NCI-H2227 (cell line): ENCODE data around the gene ZBTB16.
A peak's percentile ranks its signal among the peaks of the same experiment; 100 is the strongest.

ENCODE experiments used
- DNase-seq: peaks from one replicate; lab custom pipeline; 2025; ENCODE audit not compliant: unreplicated experiment; lab: John Stamatoyannopoulos, UW

The ZBTB16 gene

GRCh38 chr11:114164546-114164945 is 105.0 kb downstream of the ZBTB16 start:
- DNase-seq, result no peak

- no peak for DNase-seq
Measured at GRCh38 chr11:114165326-114166230, 106.1 kb downstream of the ZBTB16 start.

GRCh38 chr11:114166362-114166761 is 106.9 kb downstream of the ZBTB16 start:
- DNase-seq, result no peak

GRCh38 chr11:114166897-114167323 is 107.4 kb downstream of the ZBTB16 start:
- peak; percentile 27 for DNase-seq

- no peak for DNase-seq
Measured at GRCh38 chr11:114167355-114167754, 107.8 kb downstream of the ZBTB16 start.

- DNase-seq, result peak; percentile 13
Measured at GRCh38 chr11:114167771-114168448, 108.4 kb downstream of the ZBTB16 start.

- no peak for DNase-seq
Measured at GRCh38 chr11:114168691-114169090, 109.2 kb downstream of the ZBTB16 start.

GRCh38 chr11:114169321-114169749 is 109.8 kb downstream of the ZBTB16 start:
- DNase-seq, result no peak

- no peak for DNase-seq
Measured at GRCh38 chr11:114169821-114170220, 110.3 kb downstream of the ZBTB16 start.

- DNase-seq, result no peak
Measured at GRCh38 chr11:114170226-114170625, 110.7 kb downstream of the ZBTB16 start.

GRCh38 chr11:114171257-114172054 is 111.9 kb downstream of the ZBTB16 start:
- DNase-seq, result no peak

GRCh38 chr11:114172055-114172861 is 112.7 kb downstream of the ZBTB16 start:
- DNase-seq, result no peak

GRCh38 chr11:114172871-114173444 is 113.4 kb downstream of the ZBTB16 start:
- DNase-seq, result peak; percentile 11

- DNase-seq, result no peak
Measured at GRCh38 chr11:114173843-114174242, 114.3 kb downstream of the ZBTB16 start.

GRCh38 chr11:114174712-114175495 is 115.4 kb downstream of the ZBTB16 start:
- DNase-seq, result no peak

- no peak for DNase-seq
Measured at GRCh38 chr11:114175706-114176105, 116.2 kb downstream of the ZBTB16 start.

GRCh38 chr11:114176321-114176720 is 116.8 kb downstream of the ZBTB16 start:
- no peak for DNase-seq

GRCh38 chr11:114178656-114179055 is 119.1 kb downstream of the ZBTB16 start:
- no peak for DNase-seq

GRCh38 chr11:114179234-114179941 is 119.9 kb downstream of the ZBTB16 start:
- no peak for DNase-seq
